GM18867 (cell line): ENCODE measurements around the gene RUNX2.

Experiments used
- ATAC-seq: cut with Tn5 transposase; IDR thresholded peaks from one replicate; pipeline ENCODE4 v1.9.1; 2021; ENCODE audit warnings: mild to moderate bottlenecking, moderate library complexity; ENCODE audit not compliant: unreplicated experiment

The RUNX2 gene

DNA sequence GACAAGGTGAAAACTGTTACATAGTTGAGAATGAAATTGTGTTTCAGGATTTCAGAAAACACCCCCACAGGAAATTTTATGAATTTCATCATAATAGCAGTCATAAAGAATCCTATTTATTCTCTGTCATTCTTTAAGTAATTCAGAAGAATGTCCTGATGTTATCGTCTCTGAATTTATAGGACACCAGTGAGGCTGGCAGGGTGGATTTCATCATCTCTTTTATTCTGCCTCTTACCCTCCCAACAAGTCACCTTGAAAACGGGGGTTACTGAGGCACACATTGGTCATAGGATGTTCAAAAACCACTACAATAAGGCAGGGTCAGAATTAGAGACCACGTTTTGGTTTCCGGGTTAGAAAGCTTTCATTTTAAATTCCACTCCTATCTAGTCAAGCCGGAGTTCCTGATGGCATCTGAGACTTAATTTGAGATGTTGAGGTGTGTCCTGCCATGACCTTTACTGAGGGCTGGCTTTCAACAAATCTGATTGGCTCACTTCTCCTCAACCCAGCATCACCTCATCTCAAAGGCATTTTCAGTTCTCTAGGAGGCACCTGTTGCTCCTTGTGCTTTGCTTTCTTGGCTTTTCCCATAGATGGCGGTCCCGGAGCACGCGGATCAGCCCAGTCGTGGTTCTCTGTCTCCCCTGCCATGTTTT is 280.3 kb downstream of the RUNX2 start:
- no peak for ATAC-seq

- ATAC-seq, result no peak
Measured at GRCh38 chr6:45609141-45609638, 281.1 kb downstream of the RUNX2 start.

GRCh38 chr6:45610374-45610773 is 282.2 kb downstream of the RUNX2 start:
- ATAC-seq, result no peak

DNA sequence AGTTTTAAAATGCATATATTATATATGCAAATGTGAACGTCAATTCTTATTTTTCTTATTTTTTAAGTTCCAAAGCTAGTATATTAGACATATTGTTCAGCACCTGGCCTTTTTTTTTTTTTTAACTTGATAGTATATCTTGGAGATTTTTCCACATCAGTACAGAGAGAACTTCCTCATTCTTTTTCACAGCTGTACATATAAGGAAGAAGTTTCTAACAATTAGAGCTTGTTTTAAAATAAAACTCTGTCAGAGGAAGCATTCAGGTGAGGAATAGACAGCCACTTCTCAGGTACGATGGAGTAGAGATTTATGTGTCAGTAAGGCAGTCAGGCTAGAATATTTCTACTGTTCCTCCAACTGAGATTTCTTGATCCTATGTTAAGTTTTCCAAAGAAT is 282.7 kb downstream of the RUNX2 start:
- no peak for ATAC-seq

DNA sequence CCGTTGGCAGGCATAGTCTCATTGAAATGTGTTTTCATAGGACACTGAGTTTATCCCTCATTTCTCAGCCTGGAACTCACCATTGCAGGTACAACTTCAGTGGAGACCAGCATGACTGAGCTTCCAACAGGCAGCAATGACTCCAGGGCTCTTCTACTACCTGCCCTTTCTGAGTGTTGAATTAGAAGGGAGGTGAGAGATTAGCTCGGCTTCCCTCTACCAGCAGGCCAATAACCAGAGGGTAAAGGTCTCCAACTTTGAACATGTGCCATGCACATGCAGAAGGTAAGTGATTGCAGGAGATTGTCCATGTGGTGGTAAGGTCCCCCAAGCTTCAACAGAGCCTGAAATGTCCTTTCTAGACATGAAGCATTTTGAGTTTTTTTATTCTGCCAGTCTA is 283.4 kb downstream of the RUNX2 start:
- ATAC-seq, result no peak

GRCh38 chr6:45613656-45614055 is 285.5 kb downstream of the RUNX2 start:
- no peak for ATAC-seq

DNA sequence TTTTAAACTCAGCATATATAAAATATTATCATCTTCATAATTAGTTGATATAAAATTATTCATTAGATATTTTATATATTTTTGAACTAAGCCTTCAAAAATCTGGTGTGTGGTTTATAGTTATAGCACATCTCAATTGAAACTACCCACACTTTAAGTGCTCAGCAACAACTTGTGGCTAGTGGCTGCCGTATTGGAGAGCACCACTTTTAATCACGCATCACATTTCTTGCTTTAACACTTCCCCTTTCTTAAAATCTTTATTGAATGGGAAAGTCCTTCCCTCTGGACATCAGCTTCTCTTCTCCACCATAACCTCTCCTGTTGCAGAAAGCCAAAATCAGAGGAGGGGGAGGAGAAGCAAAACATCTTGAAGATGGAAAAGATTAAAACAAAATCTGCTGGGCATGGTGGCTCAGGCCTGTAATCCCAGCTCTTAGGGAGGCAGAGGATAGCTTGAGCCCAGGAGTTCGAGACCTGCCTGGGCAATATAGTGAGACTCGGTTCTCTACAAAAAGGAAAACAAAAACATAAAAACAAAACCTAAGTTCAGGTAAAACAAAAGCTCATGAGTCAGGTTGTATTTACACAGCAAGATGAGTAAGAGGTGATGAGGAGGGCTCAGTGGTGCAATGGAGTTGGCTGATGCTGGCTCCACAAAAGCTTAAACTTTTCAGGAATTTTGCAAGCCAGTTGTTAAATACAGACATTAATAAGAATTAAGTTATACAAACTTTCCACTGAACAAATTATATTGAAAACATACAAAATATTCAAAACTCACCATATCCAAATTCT is 286.6 kb downstream of the RUNX2 start:
- ATAC-seq, result no peak

- ATAC-seq, result no peak
Measured at GRCh38 chr6:45616209-45616608, 288.1 kb downstream of the RUNX2 start.

DNA sequence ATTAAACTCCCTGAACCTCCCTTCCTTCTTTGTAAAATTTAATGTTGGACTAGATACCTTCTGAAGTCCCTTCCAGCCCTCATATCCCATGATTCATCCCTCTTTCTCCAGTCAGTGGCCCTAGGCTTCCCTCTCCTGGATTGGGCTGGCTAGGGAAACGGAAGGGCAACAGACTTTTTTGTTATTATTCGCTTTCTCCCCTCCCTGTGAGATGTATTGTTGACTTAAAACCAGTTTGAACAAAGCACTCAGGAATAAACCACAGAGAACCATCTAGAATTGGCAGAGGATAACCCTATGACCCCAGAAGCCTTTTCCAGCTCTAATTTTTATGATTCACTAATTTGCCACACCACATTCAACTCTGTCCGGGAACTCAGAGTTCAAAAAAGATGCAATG is 289.3 kb downstream of the RUNX2 start:
- no peak for ATAC-seq

- ATAC-seq, result no peak
Measured at GRCh38 chr6:45618259-45618658, 290.1 kb downstream of the RUNX2 start.

GRCh38 chr6:45619211-45619760 is 291.2 kb downstream of the RUNX2 start:
- no peak for ATAC-seq

- ATAC-seq, result no peak
Measured at GRCh38 chr6:45619994-45620471, 291.9 kb downstream of the RUNX2 start.

GRCh38 chr6:45624228-45624627 is 296.1 kb downstream of the RUNX2 start:
- no peak for ATAC-seq

- no peak for ATAC-seq
Measured at GRCh38 chr6:45625191-45625664, 297.1 kb downstream of the RUNX2 start.

DNA sequence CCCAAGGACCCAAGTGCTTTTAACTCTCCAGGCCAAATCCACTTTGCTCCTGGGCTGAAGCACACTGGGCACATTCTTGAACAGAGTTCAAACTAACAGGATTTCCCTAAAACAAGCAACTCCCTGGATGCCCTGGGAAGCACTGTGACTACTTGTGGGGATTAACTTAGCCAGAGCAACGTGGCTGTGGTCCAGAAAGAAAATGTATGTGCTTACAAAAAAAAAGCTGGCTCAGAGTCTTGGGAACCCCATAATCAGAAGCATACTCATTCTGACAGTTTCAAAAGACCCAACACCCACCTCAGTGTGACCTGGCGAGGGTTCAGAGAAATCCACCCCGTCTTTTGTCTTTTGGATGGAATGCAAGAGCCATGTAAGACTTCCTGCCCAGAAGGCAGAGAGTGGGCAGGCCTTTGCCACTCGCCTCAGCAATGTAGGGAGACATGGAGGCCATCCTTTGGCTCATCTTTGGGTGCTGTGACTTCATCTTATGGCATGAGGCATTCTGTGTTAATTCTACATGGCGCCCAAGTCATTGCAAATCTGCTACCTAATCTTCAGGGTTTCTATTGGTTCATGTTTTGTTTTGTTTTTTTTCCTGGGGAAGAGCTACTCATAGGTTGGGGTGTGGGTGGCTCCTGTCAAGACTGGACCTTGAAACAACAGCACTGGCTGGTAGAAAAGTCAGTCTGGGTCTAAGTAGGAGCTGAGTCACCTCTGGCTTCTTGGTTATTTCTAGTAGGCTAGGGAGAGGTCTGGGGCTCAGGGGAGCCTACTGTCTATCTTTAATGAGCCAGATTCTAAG is 298.2 kb downstream of the RUNX2 start:
- no peak for ATAC-seq

- ATAC-seq, result no peak
Measured at GRCh38 chr6:45630314-45630713, 302.2 kb downstream of the RUNX2 start.

DNA sequence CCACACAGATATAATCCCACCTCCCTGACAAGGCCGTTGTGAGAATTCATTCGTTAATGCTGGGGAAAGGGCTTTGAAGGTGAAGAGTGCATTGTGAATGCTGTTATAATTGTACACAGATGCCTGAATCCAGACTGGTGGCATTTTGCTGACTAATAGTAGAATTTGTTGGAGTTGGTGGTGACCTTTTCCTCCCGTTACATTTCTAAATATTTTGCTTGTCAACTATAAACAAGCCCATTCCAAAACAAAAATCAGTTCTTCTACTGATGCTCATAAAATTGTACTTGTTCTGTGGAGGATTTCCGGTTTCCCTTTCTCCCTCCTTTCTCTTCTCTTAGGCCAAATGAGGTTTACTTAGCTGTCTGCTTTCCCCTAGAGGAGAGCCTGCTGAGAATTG is 302.7 kb downstream of the RUNX2 start:
- ATAC-seq, result no peak

DNA sequence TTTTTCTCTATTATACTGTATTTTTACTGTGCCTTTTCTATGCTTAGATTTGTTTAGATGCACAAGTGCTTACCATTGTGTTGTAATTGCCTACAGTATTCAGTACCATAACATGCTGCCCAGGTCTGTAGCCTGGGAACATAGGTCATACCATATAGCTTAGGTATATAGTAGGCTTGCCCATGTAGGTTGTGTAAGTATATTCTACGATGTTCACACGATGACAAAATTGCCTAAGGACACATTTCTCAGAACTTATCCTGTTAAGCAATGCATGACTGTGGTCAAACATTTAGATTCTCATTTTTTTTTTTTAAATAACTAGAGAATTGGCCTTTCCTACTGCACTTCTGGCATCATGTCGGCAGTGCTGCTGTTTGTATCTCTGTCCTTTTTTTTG is 303.3 kb downstream of the RUNX2 start:
- ATAC-seq, result no peak

- ATAC-seq, result no peak
Measured at GRCh38 chr6:45633272-45633908, 305.3 kb downstream of the RUNX2 start.

DNA sequence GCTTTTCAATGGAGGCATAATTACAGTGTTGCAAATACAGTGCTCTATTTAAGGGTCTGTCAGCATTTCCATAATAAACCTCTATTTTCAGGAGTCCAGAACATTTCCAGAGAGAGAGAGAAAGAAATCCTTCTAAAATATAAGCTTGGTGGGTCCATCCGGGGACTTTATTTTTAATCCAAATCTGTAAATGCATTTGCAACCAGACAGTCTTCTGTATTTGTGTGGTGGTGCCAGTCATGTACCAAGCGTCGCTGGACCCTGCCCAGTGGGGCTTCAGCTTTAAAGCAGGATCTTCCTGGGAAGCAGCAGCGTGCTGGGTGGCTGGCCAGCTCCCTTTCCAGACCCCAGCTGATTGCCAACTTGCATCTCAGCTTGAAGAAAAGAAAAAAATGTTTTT is 306.1 kb downstream of the RUNX2 start:
- no peak for ATAC-seq
